Measurements from ENCODE around the gene ZNF217. TPM values are rescaled to one million over a fixed set of nuclear protein-coding genes. Genes with fewer than 3 reads are reported as not detected.

Gene ZNF217
- total and polyA plus RNA-seq, 9 of the 15 experiments (the other 6 are each of a cell fraction or from before 2014, with no cell fraction given) = 3.0 to 41.8 (median 16.8) TPM

- TF ChIP-seq ARID3B (CRISPR knock-in tag; IDR thresholded peaks at IDR 0.05; ENCODE audit: borderline replicate concordance) = no peak
- no peak for TF ChIP-seq CREB1 (IDR thresholded peaks at IDR 0.05)
- no peak for TF ChIP-seq CREB1 (CRISPR knock-in tag; IDR thresholded peaks at IDR 0.05)
- 0 out of 2 replicates have a peak, but pooled peaks have one; percentile 10 for TF ChIP-seq E2F3 (CRISPR knock-in tag; IDR thresholded peaks at IDR 0.05)
- TF ChIP-seq KLF13 (tag; IDR thresholded peaks at IDR 0.05; ENCODE audit: borderline replicate concordance, low read depth) = no peak
- no peak for TF ChIP-seq ZNF57 (CRISPR knock-in tag; IDR thresholded peaks at IDR 0.05)
- TF ChIP-seq GABPA (tag; conservative IDR thresholded peaks at IDR 0.05; ENCODE audit: low read depth) = no peak
- peak; percentile 48; the same call in 1 of the 2 replicates for TF ChIP-seq ZBTB2 (IDR thresholded peaks at IDR 0.05)
- TF ChIP-seq NCOA4 (IDR thresholded peaks at IDR 0.05; ENCODE audit: partially characterized antibody) = no peak
- TF ChIP-seq CBX1 (IDR thresholded peaks at IDR 0.05; ENCODE audit: low read depth) = no peak
- TF ChIP-seq ZFP30 (CRISPR knock-in tag; IDR thresholded peaks at IDR 0.05; ENCODE audit: borderline replicate concordance) = no peak
- peak in 1 of 2 experiments; percentile 61; a peak in 1 of 4 replicates for TF ChIP-seq BCLAF1 (IDR thresholded peaks at IDR 0.05; ENCODE audit: borderline replicate concordance in 1 of 2, control insufficient read depth in 1 of 2, low read depth in 2 of 2, low read length in 1 of 2)
- TF ChIP-seq CTBP1 (IDR thresholded peaks at IDR 0.05; ENCODE audit: borderline replicate concordance) = 0 out of 2 replicates have a peak, but pooled peaks have one; percentile 23
Measured at GRCh38 chr20:53621482-53622246, 28.0 kb upstream of the ZNF217 start (continued).
